ENCODE measurements around the gene DENND1C.

The DENND1C gene

DNA sequence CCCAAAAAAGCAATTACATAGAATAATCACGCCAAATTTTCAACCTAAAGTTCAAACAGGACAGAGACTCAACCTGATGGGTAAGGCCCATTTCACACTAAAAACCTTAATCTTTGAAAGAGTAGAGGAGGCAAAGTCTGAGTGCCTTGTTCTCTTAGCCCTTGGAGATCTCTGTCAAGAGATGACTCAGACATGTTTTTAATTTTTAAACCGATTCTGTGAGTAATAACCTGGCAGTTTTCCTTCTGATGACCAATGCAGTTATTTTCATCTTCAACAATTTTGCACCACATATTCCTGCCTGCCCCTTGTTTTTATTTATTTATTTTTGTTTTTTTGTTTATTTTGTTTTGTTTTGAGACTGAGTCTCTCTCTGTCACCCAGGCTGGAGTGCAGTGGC lies 37.7 kb upstream of the DENND1C start:
- no CpG with 5 or more reads among the region's 2 CpGs for WGBS (ENCODE audit: extremely low coverage, insufficient coverage, low lambda C conversion rate)
- Histone ChIP-seq H4K5ac (ENCODE audit: low read length) (no peak overlapping the region), H3K4me2 (ENCODE audit: low read length) (no peak overlapping the region), H3K79me2 (ENCODE audit: control insufficient read depth, insufficient read depth, low read length) (no peaks in the 10 kb centered on the region), H3K4ac (ENCODE audit: low read depth, low read length) (no peak overlapping the region), H3K9ac (ENCODE audit: low read length) (no peak overlapping the region), H3K79me1 (ENCODE audit: low read length) (no peaks in the 10 kb centered on the region), H4K8ac (ENCODE audit: low read depth, low read length) (no peak overlapping the region), H3K18ac (ENCODE audit: low read length) (no peak overlapping the region), H2BK5ac (ENCODE audit: low read length) (no peak overlapping the region), H3K4me3 (ENCODE audit: low read length) (no peak overlapping the region), H3K23ac (ENCODE audit: low read length) (no peak overlapping the region), H2BK15ac (replicated peaks; ENCODE audit: low read depth) (no peak overlapping the region), H3K36me3 (ENCODE audit: control insufficient read depth, insufficient read depth, low read length) (no peaks in the 10 kb centered on the region), H3K27ac (ENCODE audit: low read depth, low read length) (no peak overlapping the region), H3K27me3 (ENCODE audit: insufficient read depth, low read length, poor library complexity) (no peaks in the 10 kb centered on the region), H3K4me1 (ENCODE audit: control insufficient read depth, low read depth, low read length) (peaks cover 2% of the 10 kb centered on the region), H2AK5ac (ENCODE audit: low read length) (no peak overlapping the region), H2BK120ac (ENCODE audit: low read depth, low read length) (no peak overlapping the region), H3K56ac (ENCODE audit: low read length) (no peak overlapping the region)
- DNase-seq: no peak

DNA sequence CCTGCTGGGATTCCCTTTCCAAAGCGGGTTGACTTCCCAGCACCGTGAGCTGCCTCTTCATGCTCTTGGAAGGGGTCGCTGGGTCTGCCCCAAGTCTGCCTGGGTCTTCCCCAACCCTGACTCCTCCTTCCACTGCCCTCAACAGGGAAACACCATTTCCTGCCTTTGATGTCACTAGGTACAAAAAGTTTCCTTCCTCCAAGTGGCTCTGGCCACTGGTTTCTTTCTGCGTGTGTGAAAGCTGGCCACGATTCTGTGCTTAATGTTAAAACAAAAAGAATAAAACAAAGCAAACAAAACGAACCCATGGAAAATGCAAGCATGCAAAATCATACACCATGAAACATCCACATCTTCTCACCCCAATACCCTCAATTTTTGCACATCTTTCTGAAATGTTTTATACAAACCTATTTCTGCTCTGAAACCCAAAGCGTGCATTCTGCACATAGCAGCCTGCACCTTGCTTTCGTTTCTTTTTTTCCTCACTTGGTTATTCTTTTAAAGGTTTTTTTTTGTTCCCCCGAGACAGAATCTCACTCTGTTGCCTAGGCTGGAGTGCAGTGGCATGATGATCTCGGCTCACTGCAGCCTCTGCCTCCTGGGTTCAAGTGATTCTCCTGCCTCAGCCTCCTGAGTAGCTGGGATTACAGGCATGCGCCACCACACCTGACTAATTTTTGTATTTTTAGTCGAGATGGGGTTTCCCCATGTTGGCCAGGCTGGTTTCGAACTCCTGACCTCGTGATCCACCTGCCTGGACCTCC lies 36.7 kb upstream of the DENND1C start:
- DNase-seq: no peak
- H3K23ac ChIP-seq (ENCODE audit: low read length): no peak overlapping the region
- no peak overlapping the region for H3K56ac ChIP-seq (ENCODE audit: low read length)
- no peak overlapping the region for H2BK15ac ChIP-seq (replicated peaks; ENCODE audit: low read depth)
- H4K5ac ChIP-seq (ENCODE audit: low read length): no peak overlapping the region
- H3K4me3 ChIP-seq (ENCODE audit: low read length): no peak overlapping the region
- H4K8ac ChIP-seq (ENCODE audit: low read depth, low read length): no peak overlapping the region
- no peaks in the 10 kb centered on the region for H3K36me3 ChIP-seq (ENCODE audit: control insufficient read depth, insufficient read depth, low read length)
- no peak overlapping the region for H2BK5ac ChIP-seq (ENCODE audit: low read length)
- no peak overlapping the region for H3K4ac ChIP-seq (ENCODE audit: low read depth, low read length)
- no peak overlapping the region for H3K9ac ChIP-seq (ENCODE audit: low read length)
- H2AK5ac ChIP-seq (ENCODE audit: low read length): no peak overlapping the region
- WGBS (ENCODE audit: extremely low coverage, insufficient coverage, low lambda C conversion rate): no CpG with 5 or more reads among the region's 14 CpGs
- peaks cover 2% of the 10 kb centered on the region for H3K4me1 ChIP-seq (ENCODE audit: control insufficient read depth, low read depth, low read length)
- H3K27ac ChIP-seq (ENCODE audit: low read depth, low read length): no peak overlapping the region
- H3K79me2 ChIP-seq (ENCODE audit: control insufficient read depth, insufficient read depth, low read length): no peaks in the 10 kb centered on the region
- H2BK120ac ChIP-seq (ENCODE audit: low read depth, low read length): no peak overlapping the region
- H3K27me3 ChIP-seq (ENCODE audit: insufficient read depth, low read length, poor library complexity): no peaks in the 10 kb centered on the region
- no peak overlapping the region for H3K4me2 ChIP-seq (ENCODE audit: low read length)
- no peaks in the 10 kb centered on the region for H3K79me1 ChIP-seq (ENCODE audit: low read length)
- H3K18ac ChIP-seq (ENCODE audit: low read length): no peak overlapping the region

DNA sequence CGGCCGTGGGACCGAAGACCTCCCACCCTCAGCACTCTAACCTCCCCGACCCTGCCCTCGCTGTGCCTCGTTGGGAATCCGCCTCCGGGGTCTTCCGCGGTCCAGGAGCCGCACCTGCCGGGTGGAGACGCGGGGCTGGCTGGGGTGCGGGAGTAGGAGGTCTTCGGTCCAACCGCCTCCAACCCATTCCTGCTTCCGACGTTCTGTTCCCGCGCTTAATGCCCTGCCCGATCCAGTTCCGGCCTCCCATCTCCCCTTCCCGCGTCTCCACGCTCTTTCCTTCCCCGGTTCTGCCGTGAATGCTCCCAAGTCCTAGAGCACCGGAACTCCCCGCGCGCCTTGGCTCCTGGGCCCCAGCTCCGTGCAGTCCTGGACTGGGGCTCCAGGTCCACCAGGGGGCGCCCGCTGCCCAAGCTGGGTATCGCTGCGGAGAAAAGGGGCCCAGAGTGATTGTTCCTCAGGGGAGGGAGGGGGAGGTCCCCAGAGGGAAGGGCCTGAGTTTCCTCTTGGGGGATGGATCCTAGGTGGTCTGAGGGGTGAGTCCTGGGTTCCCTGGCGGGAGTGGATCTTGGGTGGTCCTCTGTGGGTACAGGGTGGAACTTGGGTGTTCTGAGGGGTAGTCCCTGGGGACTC lies 35.2 kb upstream of the DENND1C start:
- no peak overlapping the region for H2AK5ac ChIP-seq (ENCODE audit: low read length)
- H3K79me1 ChIP-seq (ENCODE audit: low read length): no peaks in the 10 kb centered on the region
- no peaks in the 10 kb centered on the region for H3K27me3 ChIP-seq (ENCODE audit: insufficient read depth, low read length, poor library complexity)
- no peaks in the 10 kb centered on the region for H3K4me1 ChIP-seq (ENCODE audit: control insufficient read depth, low read depth, low read length)
- peak overlapping the region; percentile 42 for H3K4me3 ChIP-seq (ENCODE audit: low read length)
- H3K18ac ChIP-seq (ENCODE audit: low read length): no peak overlapping the region
- H3K9ac ChIP-seq (ENCODE audit: low read length): peak overlapping the region; percentile 54
- H3K56ac ChIP-seq (ENCODE audit: low read length): peak overlapping the region; percentile 77
- peak overlapping the region; percentile 85 for H3K4me2 ChIP-seq (ENCODE audit: low read length)
- H3K4ac ChIP-seq (ENCODE audit: low read depth, low read length): no peak overlapping the region
- no peak overlapping the region for H2BK120ac ChIP-seq (ENCODE audit: low read depth, low read length)
- no peak overlapping the region for H2BK15ac ChIP-seq (replicated peaks; ENCODE audit: low read depth)
- H2BK5ac ChIP-seq (ENCODE audit: low read length): no peak overlapping the region
- H4K8ac ChIP-seq (ENCODE audit: low read depth, low read length): no peak overlapping the region
- no peaks in the 10 kb centered on the region for H3K36me3 ChIP-seq (ENCODE audit: control insufficient read depth, insufficient read depth, low read length)
- no peak overlapping the region for H3K27ac ChIP-seq (ENCODE audit: low read depth, low read length)
- DNase-seq: peak; percentile 93
- WGBS (ENCODE audit: extremely low coverage, insufficient coverage, low lambda C conversion rate): no CpG with 5 or more reads among the region's 38 CpGs
- H3K79me2 ChIP-seq (ENCODE audit: control insufficient read depth, insufficient read depth, low read length): no peaks in the 10 kb centered on the region
- H4K5ac ChIP-seq (ENCODE audit: low read length): no peak overlapping the region
- H3K23ac ChIP-seq (ENCODE audit: low read length): peak overlapping the region; percentile 84

DNA sequence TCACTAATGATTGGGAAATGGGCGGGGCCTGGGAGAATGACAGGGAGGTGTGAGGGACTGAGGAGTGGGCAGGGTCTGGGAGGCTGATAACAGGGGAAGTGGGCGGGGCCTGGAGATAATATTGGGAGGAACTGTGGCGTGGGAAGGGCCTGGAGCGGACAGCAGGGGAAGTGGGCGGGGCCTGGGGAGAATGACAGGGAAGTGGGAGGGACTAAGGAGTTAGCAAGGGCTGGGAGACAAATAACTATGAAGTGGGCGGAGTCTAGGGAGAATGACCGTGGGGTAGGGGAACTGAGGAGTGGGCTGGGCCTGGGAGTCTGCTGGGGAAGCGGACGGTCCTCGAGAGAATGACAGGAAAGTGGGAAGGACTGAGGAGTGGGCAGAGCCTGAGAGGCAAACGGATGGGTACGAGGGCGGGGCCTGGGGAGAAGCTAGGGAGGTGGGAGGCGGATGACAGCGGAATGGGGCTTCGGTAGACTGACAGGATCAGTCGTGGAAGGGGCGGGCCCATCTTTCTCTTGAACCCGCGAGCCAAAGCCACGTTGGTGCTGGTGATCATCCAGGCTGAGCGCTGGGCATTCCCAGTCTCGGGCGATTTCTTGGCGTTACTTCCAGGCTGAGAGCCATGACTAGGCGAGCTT lies 34.6 kb upstream of the DENND1C start:
- H4K8ac ChIP-seq (ENCODE audit: low read depth, low read length): no peak overlapping the region

DNA sequence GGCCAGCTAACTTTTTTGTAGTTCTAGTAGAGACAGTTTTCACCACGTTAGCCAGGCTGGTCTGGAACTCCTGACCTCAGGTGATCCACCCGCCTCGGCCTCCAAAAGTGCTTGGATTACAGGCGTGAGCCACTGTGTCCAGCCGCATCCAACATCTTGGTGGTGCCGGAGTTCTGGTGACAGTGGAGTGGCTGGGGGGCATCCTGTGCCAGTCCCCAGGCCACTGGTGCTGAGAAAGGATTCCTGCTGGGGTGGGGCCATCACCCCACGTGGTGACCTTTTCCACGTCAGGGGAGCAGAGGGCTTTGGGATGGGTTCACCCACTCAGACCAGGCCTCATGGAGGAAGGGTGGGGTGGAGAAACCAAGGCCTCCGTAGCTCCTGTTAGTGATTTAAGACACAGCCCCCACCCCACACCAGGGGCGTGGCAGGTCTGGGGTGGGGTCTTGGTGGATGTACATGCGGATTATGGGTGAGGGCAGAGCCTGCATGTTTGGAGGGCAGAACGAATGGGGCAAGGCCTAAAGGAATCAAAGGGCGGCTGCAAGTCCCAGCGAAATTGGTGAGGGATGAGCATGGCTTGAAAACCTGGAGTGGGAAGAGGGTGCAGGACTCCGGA lies 33.4 kb upstream of the DENND1C start:
- Histone ChIP-seq H3K27me3 (ENCODE audit: insufficient read depth, low read length, poor library complexity) (no peaks in the 10 kb centered on the region), H3K4me3 (ENCODE audit: low read length) (no peak overlapping the region), H3K4me1 (ENCODE audit: control insufficient read depth, low read depth, low read length) (no peaks in the 10 kb centered on the region), H3K79me1 (ENCODE audit: low read length) (no peaks in the 10 kb centered on the region), H4K8ac (ENCODE audit: low read depth, low read length) (no peak overlapping the region), H3K23ac (ENCODE audit: low read length) (no peak overlapping the region), H2BK5ac (ENCODE audit: low read length) (no peak overlapping the region), H3K56ac (ENCODE audit: low read length) (no peak overlapping the region), H2BK15ac (replicated peaks; ENCODE audit: low read depth) (no peak overlapping the region), H3K9ac (ENCODE audit: low read length) (no peak overlapping the region), H3K4me2 (ENCODE audit: low read length) (no peak overlapping the region), H2AK5ac (ENCODE audit: low read length) (no peak overlapping the region), H3K18ac (ENCODE audit: low read length) (no peak overlapping the region), H4K5ac (ENCODE audit: low read length) (no peak overlapping the region), H2BK120ac (ENCODE audit: low read depth, low read length) (no peak overlapping the region), H3K79me2 (ENCODE audit: control insufficient read depth, insufficient read depth, low read length) (no peaks in the 10 kb centered on the region), H3K4ac (ENCODE audit: low read depth, low read length) (no peak overlapping the region), H3K36me3 (ENCODE audit: control insufficient read depth, insufficient read depth, low read length) (no peaks in the 10 kb centered on the region), H3K27ac (ENCODE audit: low read depth, low read length) (no peak overlapping the region)
- DNase-seq: no peak
- no CpG with 5 or more reads among the region's 15 CpGs for WGBS (ENCODE audit: extremely low coverage, insufficient coverage, low lambda C conversion rate)

More for the DNA sequence above, 34.6 kb upstream of the DENND1C start:
- peak overlapping the region; percentile 77 for H3K56ac ChIP-seq (ENCODE audit: low read length)
- no peak overlapping the region for H3K4ac ChIP-seq (ENCODE audit: low read depth, low read length)
- no peak overlapping the region for H2BK5ac ChIP-seq (ENCODE audit: low read length)
- H2BK15ac ChIP-seq (replicated peaks; ENCODE audit: low read depth): no peak overlapping the region
- no peaks in the 10 kb centered on the region for H3K27me3 ChIP-seq (ENCODE audit: insufficient read depth, low read length, poor library complexity)
- no peak overlapping the region for H3K18ac ChIP-seq (ENCODE audit: low read length)
- H3K79me1 ChIP-seq (ENCODE audit: low read length): no peaks in the 10 kb centered on the region
- peak overlapping the region; percentile 42 for H3K4me3 ChIP-seq (ENCODE audit: low read length)
- H3K79me2 ChIP-seq (ENCODE audit: control insufficient read depth, insufficient read depth, low read length): no peaks in the 10 kb centered on the region
- no peaks in the 10 kb centered on the region for H3K4me1 ChIP-seq (ENCODE audit: control insufficient read depth, low read depth, low read length)
- no CpG with 5 or more reads among the region's 26 CpGs for WGBS (ENCODE audit: extremely low coverage, insufficient coverage, low lambda C conversion rate)
- no peak overlapping the region for H3K27ac ChIP-seq (ENCODE audit: low read depth, low read length)
- H4K5ac ChIP-seq (ENCODE audit: low read length): no peak overlapping the region
- no peaks in the 10 kb centered on the region for H3K36me3 ChIP-seq (ENCODE audit: control insufficient read depth, insufficient read depth, low read length)
- peak overlapping the region; percentile 85 for H3K4me2 ChIP-seq (ENCODE audit: low read length)
- peak overlapping the region; percentile 54 for H3K9ac ChIP-seq (ENCODE audit: low read length)
- H3K23ac ChIP-seq (ENCODE audit: low read length): peak overlapping the region; percentile 84
- DNase-seq: peak; percentile 99
- no peak overlapping the region for H2BK120ac ChIP-seq (ENCODE audit: low read depth, low read length)
- H2AK5ac ChIP-seq (ENCODE audit: low read length): no peak overlapping the region
